GM21367 (cell line): ENCODE measurements around the gene LCE1C.

Experiments
- ATAC-seq: cut with Tn5 transposase; IDR thresholded peaks from one replicate; pipeline ENCODE4 v1.9.1; 2021; ENCODE audit not compliant: unreplicated experiment

Gene LCE1C

GRCh38 chr1:152760551-152761190, 45.8 kb downstream of the LCE1C start:
- ATAC-seq = no peak

GRCh38 chr1:152759453-152760173, 46.8 kb downstream of the LCE1C start:
- ATAC-seq = no peak

GRCh38 chr1:152758636-152759035, 47.8 kb downstream of the LCE1C start:
- ATAC-seq = no peak

DNA sequence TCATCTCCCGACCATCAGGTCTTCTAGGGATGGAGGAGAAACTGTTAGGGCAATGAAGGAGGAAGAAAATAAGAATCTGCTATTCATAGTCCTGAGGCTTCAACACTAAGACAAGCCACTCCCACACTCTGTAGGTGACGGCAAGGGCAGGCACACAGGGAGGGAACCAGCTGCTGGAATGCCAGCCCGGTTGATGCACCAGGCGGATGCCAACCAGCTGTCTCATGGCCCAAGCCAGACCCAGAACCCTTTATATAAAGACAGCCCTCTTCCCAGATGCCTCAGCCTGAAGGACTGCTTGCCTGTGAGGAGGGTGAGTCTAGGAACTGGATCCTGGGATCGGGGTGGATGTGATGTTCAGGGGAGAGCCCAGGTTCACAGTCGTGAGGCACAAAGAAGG, 48.7 kb downstream of the LCE1C start, which contains the start of gene KPRP:
Gene KPRP (plus strand): TSS at position 279 of the 400 bp plus-strand sequence. CDS start 1,564 bp downstream, outside the sequence.
- ATAC-seq = no peak

- ATAC-seq = no peak
Measured at GRCh38 chr1:152756872-152757271, 49.6 kb downstream of the LCE1C start.
